IPS-11a (cell line): Measurements from ENCODE around the gene COG4.

Experiments
- H3K4me3 ChIP-seq: one replicate; pipeline ENCODE4 v1.5.1; 2013; ENCODE audit warnings: low read depth, low read length, control low read depth

The COG4 gene

GRCh38 chr16:70434484-70435260 is 88.7 kb downstream of the COG4 start:
- H3K4me3 ChIP-seq: no peak overlapping the region

GRCh38 chr16:70433458-70434103 is 89.8 kb downstream of the COG4 start:
- no peak overlapping the region for H3K4me3 ChIP-seq

DNA sequence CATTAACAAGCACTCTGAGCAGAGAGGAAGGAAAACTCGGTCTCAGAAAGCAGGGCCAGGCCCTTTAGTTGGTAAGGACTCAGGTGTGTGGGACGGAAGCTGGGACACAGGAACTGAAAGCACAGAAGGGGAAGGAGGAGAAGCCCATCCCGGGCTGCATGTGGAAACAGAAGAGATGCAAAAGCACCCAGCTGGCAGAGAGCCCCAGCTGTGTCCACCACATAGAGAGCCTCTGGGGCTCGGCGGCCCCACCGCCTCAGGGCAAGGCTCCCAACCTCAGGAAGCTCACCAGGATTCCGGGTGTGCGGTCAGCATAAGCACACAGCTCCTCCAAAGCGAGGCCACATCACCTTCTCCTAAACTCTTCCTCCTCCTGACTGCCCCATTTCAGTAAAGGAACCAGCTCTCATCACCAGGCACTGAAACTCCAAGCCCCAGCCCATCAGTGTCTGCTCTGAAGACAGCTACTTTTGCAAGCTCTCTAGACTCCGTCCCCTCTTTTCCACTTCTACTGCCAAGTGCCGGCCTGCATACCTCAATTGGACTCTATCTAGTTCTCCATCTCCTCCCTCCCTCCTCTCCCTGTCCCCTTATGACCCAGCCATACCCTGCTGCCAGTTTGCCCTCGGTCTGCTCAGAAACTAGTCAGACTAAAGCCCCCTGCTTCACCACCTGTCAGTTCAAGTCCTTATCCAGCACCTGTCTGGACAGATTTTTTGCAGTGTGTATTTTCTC is 90.5 kb downstream of the COG4 start:
- no peak overlapping the region for H3K4me3 ChIP-seq

DNA sequence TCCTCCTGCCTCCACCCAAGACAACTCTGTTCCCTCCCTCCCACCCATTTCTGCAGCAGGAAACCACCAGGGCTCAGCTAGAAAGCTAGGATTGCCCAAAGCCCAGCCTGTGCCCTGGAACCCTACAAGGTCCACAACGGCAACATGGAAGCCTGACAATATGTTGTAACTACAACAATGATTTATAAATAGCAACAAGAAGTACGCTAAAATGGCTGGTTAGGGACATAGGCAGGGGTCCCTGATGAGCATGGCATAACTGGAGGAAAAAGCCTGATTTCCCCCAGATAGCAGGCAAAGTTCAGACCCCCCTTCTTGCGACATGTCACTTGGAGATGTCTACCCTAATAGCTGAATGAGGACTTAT is 91.0 kb downstream of the COG4 start:
- H3K4me3 ChIP-seq: no peak overlapping the region

DNA sequence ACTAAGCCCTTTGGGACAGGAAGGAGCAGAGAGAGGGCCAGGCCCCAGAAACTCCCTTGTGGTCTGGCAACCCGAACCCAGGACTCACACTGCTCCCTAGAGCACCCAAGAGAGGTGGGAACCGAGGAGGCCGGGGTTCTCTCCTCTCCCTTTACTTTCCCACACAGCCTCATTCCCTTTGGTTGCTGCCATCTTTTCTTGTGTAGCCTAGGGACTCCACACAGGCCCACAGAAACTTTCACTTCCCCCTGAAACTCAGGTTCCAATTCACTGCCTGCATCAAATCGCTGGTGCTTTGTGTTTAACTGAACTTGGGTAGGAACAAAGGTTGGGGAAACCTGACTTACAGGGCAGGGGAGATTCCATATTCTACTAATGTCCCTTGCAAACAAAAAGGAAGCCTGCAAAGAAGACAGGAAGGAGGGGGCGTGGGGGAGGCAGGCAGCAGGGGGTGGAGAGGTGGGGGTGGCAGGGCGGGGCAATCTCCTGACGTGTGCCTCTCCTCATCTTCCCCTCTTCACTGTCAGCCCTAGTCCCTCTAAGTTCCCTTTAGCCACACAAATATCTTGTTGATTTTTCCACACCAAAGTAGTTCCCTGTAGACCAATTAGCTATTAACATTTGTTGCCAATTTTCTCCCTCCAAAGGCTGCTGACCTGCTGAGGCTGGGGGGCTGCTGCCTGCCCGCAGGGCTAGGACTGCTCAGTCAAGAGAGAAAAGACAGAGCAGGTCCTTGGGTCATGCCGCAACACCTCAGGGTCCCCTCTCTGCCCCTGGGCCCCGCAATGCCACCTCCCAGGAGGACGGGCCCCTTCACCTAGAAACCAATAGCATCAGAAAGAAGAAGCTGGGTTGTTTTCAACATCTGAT is 92.5 kb downstream of the COG4 start:
- no peak overlapping the region for H3K4me3 ChIP-seq
